HEK293 (cell line): ENCODE measurements around the gene OBSCN.

Source experiments
- CTCF ChIA-PET: fragments of 350-600 bp; formaldehyde crosslinking; extraction: SDS; loops from one replicate; lab custom pipeline; 2021; ENCODE audit warnings: antibody characterized with exemption; lab: Yijun Ruan, JAX
- POLR2A ChIA-PET: fragments of 300-600 bp; formaldehyde crosslinking; extraction: SDS; loops from one replicate; lab custom pipeline; 2020; ENCODE audit warnings: antibody characterized with exemption, inconsistent platforms; lab: Yijun Ruan, JAX
- H3K27ac ChIP-seq: fragments of 200-500 bp; sonication (Bioruptor generic); 2 replicates; pipeline ENCODE4 v1.5.1; 2014; ENCODE audit warnings: low read depth, low read length, control low read depth, inconsistent platforms; ENCODE audit errors: extremely low read depth
- H3K36me3 ChIP-seq, 2 experiments: fragments of 200-500 bp in 1 of 2; sonication (Bioruptor generic) in 1 of 2; 1 replicate in 1 of 2; 2 replicates in 1 of 2; pipeline ENCODE4 v1.5.1; 2014 to 2017; ENCODE audit warnings: inconsistent platforms in 2 of 2, low read length in 2 of 2; ENCODE audit not compliant: control insufficient read depth in 2 of 2, insufficient read depth in 1 of 2
- H3K4me1 ChIP-seq: fragments of 200-500 bp; sonication (Bioruptor generic); 2 replicates; pipeline ENCODE4 v1.5.1; 2014; ENCODE audit warnings: mild to moderate bottlenecking, low read length, inconsistent platforms; ENCODE audit not compliant: control insufficient read depth, insufficient read depth
- H3K4me3 ChIP-seq: 2 replicates; pipeline ENCODE4 v1.5.1; 2011; ENCODE audit warnings: low read depth, mild to moderate bottlenecking, control low read depth, low read length, moderate library complexity
- H3K9me3 ChIP-seq: fragments of 200-500 bp; sonication (Bioruptor generic); 2 replicates; pipeline ENCODE4 v1.5.1; 2014; ENCODE audit warnings: low read depth, low read length, inconsistent platforms; ENCODE audit not compliant: control insufficient read depth, insufficient read depth
- ATF2 ChIP-seq: fragments of 450-650 bp; formaldehyde crosslinking; IDR thresholded peaks from 2 replicates; pipeline ENCODE4 v1.5.1; 2016; ENCODE audit warnings: missing biosample characterization, missing genetic modification characterization, low read depth
- ELK4 ChIP-seq: IDR thresholded peaks from 2 replicates; pipeline ENCODE4 v1.6.1; 2011; ENCODE audit warnings: mild to moderate bottlenecking, low read depth, low read length, borderline replicate concordance
- OSR2 ChIP-seq: fragments of 450-650 bp; formaldehyde crosslinking; IDR thresholded peaks from 2 replicates; pipeline ENCODE4 v1.5.1; 2016; ENCODE audit warnings: missing biosample characterization, missing genetic modification characterization
- ZFP3 ChIP-seq: fragments of 450-650 bp; formaldehyde crosslinking; IDR thresholded peaks from 2 replicates; pipeline ENCODE4 v1.5.1; 2016; ENCODE audit warnings: low read depth, missing biosample characterization, missing genetic modification characterization
- ZNF140 ChIP-seq: fragments of 450-650 bp; formaldehyde crosslinking; IDR thresholded peaks from 2 replicates; pipeline ENCODE4 v1.5.1; 2016; ENCODE audit warnings: missing biosample characterization, missing genetic modification characterization
- ZNF211 ChIP-seq: fragments of 450-650 bp; formaldehyde crosslinking; IDR thresholded peaks from 2 replicates; pipeline ENCODE4 v1.5.1; 2016; ENCODE audit warnings: low read depth, missing biosample characterization, missing genetic modification characterization
- ZNF221 ChIP-seq: fragments of 450-650 bp; formaldehyde crosslinking; IDR thresholded peaks from 2 replicates; pipeline ENCODE4 v1.5.1; 2017; ENCODE audit warnings: missing biosample characterization, missing genetic modification characterization, borderline replicate concordance
- ZNF292 ChIP-seq: fragments of 450-650 bp; formaldehyde crosslinking; IDR thresholded peaks from 2 replicates; pipeline ENCODE4 v1.5.1; 2016; ENCODE audit warnings: low read depth, missing biosample characterization, missing genetic modification characterization, borderline replicate concordance
- ZNF404 ChIP-seq: fragments of 450-650 bp; formaldehyde crosslinking; IDR thresholded peaks from 2 replicates; pipeline ENCODE4 v1.5.1; 2017; ENCODE audit warnings: missing biosample characterization, missing genetic modification characterization
- ZNF626 ChIP-seq: fragments of 450-650 bp; sonication (Bioruptor Pico); formaldehyde crosslinking; IDR thresholded peaks from 2 replicates; pipeline ENCODE4 v1.5.1; 2018; ENCODE audit warnings: missing biosample characterization, missing genetic modification characterization, inconsistent platforms
- ZNF654 ChIP-seq: fragments of 450-650 bp; formaldehyde crosslinking; IDR thresholded peaks from 2 replicates; pipeline ENCODE4 v1.5.1; 2016; ENCODE audit warnings: low read depth, missing biosample characterization, missing genetic modification characterization
- ZNF677 ChIP-seq: fragments of 450-650 bp; IDR thresholded peaks from 2 replicates; pipeline ENCODE4 v1.5.0; 2018; ENCODE audit warnings: missing biosample characterization, mild to moderate bottlenecking, missing genetic modification characterization, moderate library complexity
- ZNF701 ChIP-seq: fragments of 450-650 bp; formaldehyde crosslinking; IDR thresholded peaks from 2 replicates; pipeline ENCODE4 v1.5.1; 2016; ENCODE audit warnings: missing biosample characterization, missing genetic modification characterization
- ZSCAN18 ChIP-seq: fragments of 450-650 bp; formaldehyde crosslinking; IDR thresholded peaks from 2 replicates; pipeline ENCODE4 v1.5.1; 2016; ENCODE audit warnings: missing biosample characterization, missing genetic modification characterization
- ZSCAN4 ChIP-seq: fragments of 450-650 bp; formaldehyde crosslinking; IDR thresholded peaks from 2 replicates; pipeline ENCODE4 v1.5.1; 2017; ENCODE audit warnings: missing biosample characterization, missing genetic modification characterization

OBSCN gene

GRCh38 chr1:228341814-228342626 is 134.2 kb downstream of the OBSCN start:
- CTCF ChIA-PET = interaction anchor here (0.6 to 1.2 kb wide), 2 partner anchors 36 to 117 kb away, joined by 3 read pairs; no protein-coding TSS in a partner anchor
- Histone ChIP-seq H3K4me1 (no peaks in the 10 kb centered on the region), H3K9me3 (no peaks in the 10 kb centered on the region), H3K36me3 (peaks cover 0 to 8% of the 10 kb centered on the region in 2 experiments; a peak in 1 of 3 replicates), H3K27ac (no peak overlapping the region), H3K4me3 (no peak overlapping the region)
- POLR2A ChIA-PET = interaction anchor here (1.2 kb wide), 1 partner anchor 64 kb away, joined by 3 read pairs; the partner anchor contains the start of gene TRIM11
- TF ChIP-seq ZNF292 (tag by site-specific recombination) = no peak
- TF ChIP-seq OSR2 (tag by site-specific recombination) = no peak
- TF ChIP-seq ZNF221 = no peak
- no peak for TF ChIP-seq ZSCAN18 (tag by site-specific recombination)
- TF ChIP-seq ZNF404 (tag by site-specific recombination) = no peak

- H3K9me3 ChIP-seq = no peaks in the 10 kb centered on the region
- ChIA-PET CTCF (no interaction called here), POLR2A (interaction anchor here (1.2 kb wide), 1 partner anchor 64 kb away, joined by 3 read pairs; the partner anchor contains the start of gene TRIM11)
- no peak overlapping the region for H3K4me3 ChIP-seq
- TF ChIP-seq ZNF626 (tag by site-specific recombination) (no peak), ZNF211 (tag by site-specific recombination) (no peak), ZNF677 (tag by site-specific recombination) (no peak), ZNF654 (tag by site-specific recombination) (no peak), ZNF701 (no peak), ZFP3 (no peak), ELK4 (no peak), ATF2 (tag by site-specific recombination) (no peak), ZNF140 (no peak), ZSCAN4 (tag by site-specific recombination) (no peak)
- no peak overlapping the region for H3K27ac ChIP-seq
- H3K4me1 ChIP-seq = no peaks in the 10 kb centered on the region
- H3K36me3 ChIP-seq = peaks cover 0 to 8% of the 10 kb centered on the region in 2 experiments; a peak in 1 of 3 replicates
Observed at GRCh38 chr1:228342627-228343190, 134.9 kb downstream of the OBSCN start.
